ENCODE measurements around the gene UGGT2.
"Not testable (repeated sequence)": the region's sequence is repeated elsewhere in the genome, so short reads cannot be mapped to it uniquely, and the experiment has no call there.

UGGT2 gene

GRCh38 chr13:95957331-95957730 lies 95.9 kb downstream of the UGGT2 start:
- no peak for DNase-seq (ENCODE audit: low read depth in 3 of 3)

DNA sequence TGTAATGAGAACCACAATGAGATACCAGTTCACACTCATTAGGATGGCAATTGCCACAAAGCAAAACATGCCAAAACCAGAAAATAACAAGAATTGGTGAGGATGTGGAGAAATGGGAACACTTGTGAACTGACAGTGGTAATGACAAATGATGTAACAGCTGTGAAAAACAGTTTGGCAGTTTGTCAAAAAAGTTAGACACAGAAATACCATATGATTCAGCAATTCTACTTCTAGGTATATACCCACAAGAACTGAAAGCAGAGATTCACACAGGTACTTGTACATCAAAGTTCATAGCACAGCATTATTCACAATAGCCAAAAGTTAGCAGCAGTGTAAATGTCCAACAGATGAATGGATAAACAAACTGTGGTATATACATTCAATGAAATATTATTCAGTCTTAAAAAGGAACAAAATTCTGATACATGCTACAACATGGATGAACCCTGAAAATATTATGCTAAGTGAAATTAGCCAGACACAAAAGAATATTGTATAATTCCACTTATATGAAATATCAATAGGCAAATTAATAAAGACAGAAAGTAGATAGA lies 96.5 kb downstream of the UGGT2 start:
- DNase-seq (ENCODE audit: low read depth in 3 of 3): no peak

DNA sequence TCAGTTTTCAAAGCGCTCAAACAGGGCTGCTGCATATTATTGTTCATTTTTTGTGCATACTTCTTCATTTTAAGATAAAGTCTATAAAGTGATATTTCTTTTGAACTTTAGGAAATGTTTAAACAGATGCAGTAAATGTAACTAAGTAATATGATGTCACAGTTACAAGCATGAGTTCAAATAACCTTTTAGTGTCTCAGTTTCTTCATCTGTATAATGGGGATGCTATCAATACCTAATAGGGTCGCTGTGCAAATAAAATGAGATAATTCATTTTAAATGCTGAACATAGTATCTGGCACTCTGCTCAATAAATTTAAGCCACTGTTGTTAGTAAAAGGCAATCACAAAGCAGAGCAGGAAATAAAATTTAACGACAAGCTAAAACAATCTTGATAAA lies 97.5 kb downstream of the UGGT2 start:
- DNase-seq (ENCODE audit: low read depth in 3 of 3): no peak

DNA sequence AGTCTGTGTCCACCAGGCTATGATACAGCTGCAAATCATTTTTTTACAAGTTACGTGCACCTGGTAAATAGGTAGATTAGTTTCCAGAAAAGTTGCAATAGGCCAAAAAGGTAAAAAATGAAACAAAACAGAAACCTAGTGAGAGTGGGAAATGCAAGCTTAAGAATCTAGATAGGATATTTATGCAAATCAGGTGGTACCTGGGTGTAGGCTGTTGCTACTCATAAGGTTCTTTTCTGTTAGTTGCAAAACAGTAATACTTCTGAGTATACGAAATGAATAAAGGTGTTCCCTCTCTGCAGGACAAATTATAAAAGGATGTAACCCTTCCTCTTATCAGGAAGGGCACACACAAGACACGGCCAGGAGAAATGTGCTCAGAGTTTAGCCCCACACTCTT lies 97.9 kb downstream of the UGGT2 start:
- no peak for DNase-seq (ENCODE audit: low read depth in 3 of 3)

GRCh38 chr13:95954266-95954665 lies 98.9 kb downstream of the UGGT2 start:
- DNase-seq (ENCODE audit: low read depth in 3 of 3): no peak

DNA sequence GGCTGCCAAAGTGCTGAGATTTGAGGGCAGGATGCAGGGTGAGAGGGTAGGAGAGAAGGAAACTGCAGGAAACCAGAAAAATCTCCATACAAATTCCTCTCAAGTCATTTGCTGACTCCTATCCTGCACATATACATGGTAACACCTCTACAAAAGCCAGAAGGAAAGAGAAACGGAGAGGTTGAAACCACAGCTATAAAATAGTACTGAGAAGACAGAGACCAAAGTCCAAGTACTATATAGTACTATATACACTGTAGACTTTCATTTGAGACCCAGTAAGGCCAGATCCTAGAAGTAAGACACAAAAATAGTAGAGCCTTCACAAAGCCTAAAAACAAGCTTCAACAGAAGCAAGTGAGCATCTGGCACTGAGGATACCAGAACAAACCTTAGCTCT lies 103.1 kb downstream of the UGGT2 start:
- no peak for DNase-seq (ENCODE audit: low read depth in 3 of 3)

GRCh38 chr13:95948656-95949055 lies 104.5 kb downstream of the UGGT2 start:
- no peak for DNase-seq (ENCODE audit: low read depth in 3 of 3)

- DNase-seq (ENCODE audit: low read depth in 3 of 3): no peak
Measured at GRCh38 chr13:95937714-95938320, 115.4 kb downstream of the UGGT2 start.

DNA sequence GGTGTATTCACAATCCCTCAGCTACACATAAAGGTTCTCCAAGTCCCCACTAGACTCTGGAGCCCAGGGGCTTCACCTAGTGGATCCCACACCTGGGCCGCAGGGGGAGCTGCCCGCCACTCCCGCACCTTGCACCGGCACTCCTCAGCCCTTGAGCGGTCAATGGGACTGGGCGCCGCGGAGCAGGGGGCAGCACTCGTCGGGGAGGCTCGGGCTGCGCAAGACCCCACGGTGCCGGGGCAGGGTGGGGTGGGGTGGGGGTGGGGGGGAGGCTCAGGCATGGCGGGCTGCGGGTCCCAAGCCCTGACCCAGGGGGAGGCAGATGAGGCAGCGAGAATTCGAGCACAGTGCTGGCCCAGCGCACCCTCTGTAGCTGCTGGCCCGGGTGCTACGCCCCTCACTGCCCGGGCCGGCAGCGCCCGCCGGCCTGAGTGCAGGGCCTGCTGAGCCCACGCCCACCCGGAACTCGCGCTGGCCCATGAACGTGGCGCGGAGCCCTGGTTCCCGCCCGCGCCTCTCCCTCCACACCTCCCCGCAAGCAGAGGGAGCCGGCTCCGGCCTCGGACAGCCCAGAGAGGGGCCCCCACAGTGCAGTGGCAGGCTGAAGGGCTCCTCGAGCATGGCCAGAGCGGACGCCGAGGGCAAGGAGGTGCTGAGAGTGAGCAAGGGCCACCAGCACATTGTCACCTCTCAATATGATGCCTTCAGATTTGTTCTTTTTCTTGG lies 121.7 kb downstream of the UGGT2 start:
- DNase-seq (ENCODE audit: low read depth in 3 of 3): no peak

DNA sequence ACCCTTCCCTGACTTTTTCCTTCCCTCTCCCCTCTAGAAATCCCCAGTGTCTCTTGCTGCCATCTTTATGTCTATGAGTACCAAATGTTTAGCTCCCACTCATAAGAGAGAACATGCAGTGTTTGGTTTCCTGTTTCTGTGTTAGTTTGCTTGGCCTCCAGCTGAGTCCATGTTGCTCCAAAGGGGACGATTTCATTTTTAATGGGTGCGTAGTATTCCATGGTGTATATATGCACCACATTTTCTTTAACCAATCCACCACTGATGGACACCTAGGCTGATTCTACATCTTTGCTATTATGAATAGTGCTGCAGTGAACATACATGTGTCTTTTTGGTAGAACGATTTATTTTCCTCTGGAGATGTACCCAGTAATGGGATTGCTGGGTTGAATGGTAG lies 123.8 kb downstream of the UGGT2 start:
- DNase-seq (ENCODE audit: low read depth in 3 of 3): no peak

- not testable (repeated sequence) for DNase-seq (ENCODE audit: low read depth in 3 of 3)
Measured at GRCh38 chr13:95928367-95928906, 124.8 kb downstream of the UGGT2 start.

DNA sequence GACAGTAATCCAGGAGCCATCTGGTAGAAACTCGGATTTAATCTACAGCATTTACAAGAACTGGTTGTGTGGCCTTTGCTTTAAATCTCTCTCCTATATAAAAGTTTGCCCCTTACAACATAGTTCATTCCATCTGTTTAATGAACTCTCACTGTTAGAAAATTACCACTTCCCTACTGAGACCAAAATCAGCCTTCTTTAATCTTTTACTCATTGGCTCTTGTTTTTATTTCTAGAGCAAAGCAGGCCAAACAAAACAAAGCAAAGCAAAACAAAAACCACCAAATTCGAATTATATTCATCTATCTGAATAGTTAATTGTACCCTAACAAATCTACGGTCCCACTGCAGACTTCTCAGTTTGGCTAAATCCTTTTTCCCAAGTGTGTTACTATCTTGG lies 127.0 kb downstream of the UGGT2 start:
- DNase-seq (ENCODE audit: low read depth in 3 of 3): no peak

DNA sequence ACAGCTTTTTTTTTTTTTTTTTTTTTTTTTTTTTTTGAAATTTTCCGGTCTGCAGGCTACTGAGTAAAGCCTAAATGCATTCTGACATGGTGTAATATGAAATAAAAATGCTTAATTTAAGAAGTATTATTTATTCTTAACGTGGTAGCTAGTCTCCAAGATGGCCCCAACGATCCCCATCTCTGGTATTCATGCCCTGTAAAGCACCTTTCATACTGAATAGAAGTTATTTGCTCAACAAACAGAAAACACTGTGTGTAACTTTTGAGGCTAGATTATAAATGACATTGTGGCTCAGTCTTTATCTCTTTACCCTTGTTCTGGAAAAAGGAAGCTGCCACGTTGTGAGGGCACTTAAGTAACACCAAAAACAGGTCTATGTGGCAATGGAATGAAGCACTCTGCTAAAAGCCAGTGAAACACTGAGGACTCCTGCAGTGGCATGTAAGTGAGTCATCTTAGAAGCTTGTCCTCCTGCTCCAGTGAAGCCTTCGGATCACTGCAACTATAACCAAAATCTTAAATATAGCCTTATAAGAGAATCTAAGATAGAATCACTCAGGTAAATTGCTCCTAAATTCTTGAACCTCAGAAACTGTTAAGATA lies 128.7 kb downstream of the UGGT2 start:
- no peak for DNase-seq (ENCODE audit: low read depth in 3 of 3)

- DNase-seq (ENCODE audit: low read depth in 3 of 3): no peak
Measured at GRCh38 chr13:95921485-95921884, 131.7 kb downstream of the UGGT2 start.

GRCh38 chr13:95920485-95920884 lies 132.7 kb downstream of the UGGT2 start:
- DNase-seq (ENCODE audit: low read depth in 3 of 3): no peak

DNA sequence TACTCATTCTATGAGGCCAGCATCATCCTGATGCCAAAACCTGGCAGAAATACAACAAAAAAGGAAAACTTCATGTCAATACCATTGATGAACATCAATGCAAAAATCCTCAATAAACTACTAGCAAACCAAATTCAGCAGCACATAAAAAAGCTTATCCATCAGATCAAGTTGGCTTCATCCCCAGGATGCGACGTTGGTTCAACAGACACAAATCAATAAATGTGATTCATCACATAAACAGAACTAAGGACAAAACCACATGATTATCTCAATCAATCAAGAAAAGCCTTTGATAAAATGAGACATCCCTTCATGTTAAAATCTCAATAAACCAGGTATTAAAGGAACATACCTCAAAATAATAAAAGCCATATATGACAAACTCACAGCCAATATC lies 134.3 kb downstream of the UGGT2 start:
- no peak for DNase-seq (ENCODE audit: low read depth in 3 of 3)

GRCh38 chr13:95914991-95915501 lies 138.2 kb downstream of the UGGT2 start:
- DNase-seq (ENCODE audit: low read depth in 3 of 3): no peak

DNA sequence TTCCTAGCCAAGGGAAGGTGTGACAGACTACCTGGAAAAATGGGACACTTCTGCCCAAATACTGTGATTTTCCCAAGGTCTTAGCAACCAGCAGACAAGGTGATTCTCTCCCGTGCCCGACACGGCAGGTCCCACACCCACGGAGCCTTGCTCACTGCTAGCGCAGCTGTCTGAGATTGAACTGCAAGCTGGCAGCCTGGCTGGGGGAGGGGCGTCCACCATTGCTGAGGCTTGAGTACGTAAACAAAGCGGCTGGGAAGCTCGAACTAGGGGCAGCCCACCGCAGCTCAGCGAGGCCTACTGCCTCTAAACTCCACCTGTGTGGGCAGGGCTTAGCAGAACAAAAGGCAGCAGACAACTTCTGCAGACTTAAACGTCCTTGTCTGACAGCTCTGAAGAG lies 146.2 kb downstream of the UGGT2 start:
- no peak for DNase-seq (ENCODE audit: low read depth in 3 of 3)

- DNase-seq (ENCODE audit: low read depth in 3 of 3): no peak
Measured at GRCh38 chr13:95903569-95903968, 149.6 kb downstream of the UGGT2 start.

- no peak for DNase-seq (ENCODE audit: low read depth in 3 of 3)
Measured at GRCh38 chr13:95902741-95903140, 150.5 kb downstream of the UGGT2 start.

DNA sequence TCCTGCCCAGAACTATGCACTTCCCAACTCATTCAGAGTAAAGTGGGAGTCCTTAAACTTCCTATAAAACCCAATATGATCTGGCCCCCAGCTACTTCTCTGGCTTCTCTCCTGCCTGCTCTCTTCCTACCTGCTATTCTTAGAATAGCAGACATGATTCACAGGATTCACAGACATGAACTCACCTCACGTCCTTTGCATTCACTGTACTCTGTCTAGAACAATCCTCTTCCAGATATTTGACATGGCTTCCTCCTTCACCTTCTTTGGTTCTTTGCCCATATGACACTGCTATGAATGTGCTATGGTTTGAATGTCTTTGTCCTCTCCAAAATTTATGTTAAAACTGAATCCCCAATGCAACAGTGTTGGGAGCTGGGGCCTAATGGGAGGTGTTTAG lies 154.9 kb downstream of the UGGT2 start:
- DNase-seq (ENCODE audit: low read depth in 3 of 3): no peak

DNA sequence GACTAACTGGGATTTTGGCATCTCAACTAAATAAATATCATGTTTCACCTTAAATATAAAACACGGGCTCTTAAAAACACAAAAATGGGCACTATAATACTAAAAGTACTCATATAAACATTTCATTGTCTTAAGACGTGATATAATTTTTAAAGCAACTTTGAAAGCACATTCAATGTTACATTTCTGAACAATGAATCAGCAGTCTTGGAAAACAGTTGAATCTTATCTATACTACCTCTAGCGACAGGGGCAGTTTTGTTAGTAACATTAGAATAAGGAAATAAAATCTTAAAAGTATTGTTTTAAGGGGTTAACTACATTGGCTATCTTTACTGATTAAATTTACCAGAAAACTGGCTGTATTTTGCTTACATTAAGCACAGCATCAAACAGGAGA lies 156.9 kb downstream of the UGGT2 start:
- DNase-seq (ENCODE audit: low read depth in 3 of 3): no peak

DNA sequence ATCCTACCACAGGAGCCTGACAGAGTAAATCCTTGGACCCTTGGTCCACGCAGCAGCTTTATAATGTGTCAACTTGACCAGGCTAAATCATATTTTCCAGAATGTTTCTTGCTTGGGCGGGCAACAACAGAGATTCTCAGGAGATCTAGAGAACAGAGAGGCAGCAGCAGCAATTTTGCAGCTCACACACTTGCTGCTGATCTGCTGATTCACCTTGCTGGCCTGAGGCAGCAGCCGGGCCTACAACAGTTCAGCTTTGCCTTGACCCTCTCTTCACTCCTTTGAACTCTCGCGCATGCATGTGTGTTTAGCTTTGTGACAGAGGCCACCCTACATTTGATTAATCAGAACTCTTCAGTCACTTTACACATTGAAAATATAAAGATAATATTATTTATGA lies 159.3 kb downstream of the UGGT2 start:
- DNase-seq (ENCODE audit: low read depth in 3 of 3): no peak

Measured in stimulated activated CD4-positive, alpha-beta T cell treated with anti-CD3 and anti-CD28 coated beads, TNF-alpha, amount 100 ng/mL, for 48 hours (primary cell).